Endothelial cell of hepatic sinusoid (primary cell): ENCODE results near the gene FBXL3.
"Not testable (repeated sequence)": the region's sequence is repeated elsewhere in the genome, so short reads cannot be mapped to it uniquely, and the experiment has no call there.

Experiments used
- in situ Hi-C: cut with HindIII; loops from 2 replicates; pipeline ENCODE4 v1.10.0; 2017; ENCODE audit warnings: low sequenced_read_pairs

FBXL3 gene

GRCh38 chr13:77028202-77028601, 1.2 kb upstream of the FBXL3 start:
- in situ Hi-C loops = no loop called here

GRCh38 chr13:77026255-77026860, 601 bp downstream of the FBXL3 start:
- in situ Hi-C loops = no loop called here

GRCh38 chr13:77022341-77022740, 4.6 kb downstream of the FBXL3 start:
- in situ Hi-C loops = no loop called here

- in situ Hi-C loops = no loop called here
These were observed 7.2 kb downstream of the FBXL3 start for GRCh38 chr13:77019756-77020155.

- in situ Hi-C loops = no loop called here
These were observed 9.9 kb downstream of the FBXL3 start for GRCh38 chr13:77016888-77017623.

- in situ Hi-C loops = no loop called here
These were observed 10.6 kb downstream of the FBXL3 start for GRCh38 chr13:77016251-77016812.

- in situ Hi-C loops = no loop called here
These were observed 11.9 kb downstream of the FBXL3 start for GRCh38 chr13:77014906-77015685.

GRCh38 chr13:77013853-77014542, 13.0 kb downstream of the FBXL3 start:
- in situ Hi-C loops = no loop called here

- in situ Hi-C loops = not testable (repeated sequence)
These were observed 17.2 kb downstream of the FBXL3 start for GRCh38 chr13:77009719-77010118.

- in situ Hi-C loops = no loop called here
These were observed 17.9 kb downstream of the FBXL3 start for GRCh38 chr13:77009011-77009410.

GRCh38 chr13:77008337-77008736, 18.6 kb downstream of the FBXL3 start:
- in situ Hi-C loops = not testable (repeated sequence)

- in situ Hi-C loops = no loop called here
These were observed 24.3 kb downstream of the FBXL3 start for GRCh38 chr13:77002590-77003190.

GRCh38 chr13:77001963-77002587, 24.9 kb downstream of the FBXL3 start:
- in situ Hi-C loops = no loop called here

- in situ Hi-C loops = no loop called here
These were observed 25.4 kb downstream of the FBXL3 start for GRCh38 chr13:77001540-77001939.

GRCh38 chr13:77000475-77000874, 26.5 kb downstream of the FBXL3 start:
- in situ Hi-C loops = no loop called here

- in situ Hi-C loops = no loop called here
These were observed 32.7 kb downstream of the FBXL3 start for GRCh38 chr13:76994281-76994680.

GRCh38 chr13:76993473-76993872, 33.5 kb downstream of the FBXL3 start:
- in situ Hi-C loops = no loop called here

GRCh38 chr13:76993021-76993420, 33.9 kb downstream of the FBXL3 start:
- in situ Hi-C loops = no loop called here

GRCh38 chr13:76992548-76993001, 34.4 kb downstream of the FBXL3 start:
- in situ Hi-C loops = no loop called here
